Measurements from ENCODE around the gene TAS1R3.

- TF ChIP-seq, protein P1, sequence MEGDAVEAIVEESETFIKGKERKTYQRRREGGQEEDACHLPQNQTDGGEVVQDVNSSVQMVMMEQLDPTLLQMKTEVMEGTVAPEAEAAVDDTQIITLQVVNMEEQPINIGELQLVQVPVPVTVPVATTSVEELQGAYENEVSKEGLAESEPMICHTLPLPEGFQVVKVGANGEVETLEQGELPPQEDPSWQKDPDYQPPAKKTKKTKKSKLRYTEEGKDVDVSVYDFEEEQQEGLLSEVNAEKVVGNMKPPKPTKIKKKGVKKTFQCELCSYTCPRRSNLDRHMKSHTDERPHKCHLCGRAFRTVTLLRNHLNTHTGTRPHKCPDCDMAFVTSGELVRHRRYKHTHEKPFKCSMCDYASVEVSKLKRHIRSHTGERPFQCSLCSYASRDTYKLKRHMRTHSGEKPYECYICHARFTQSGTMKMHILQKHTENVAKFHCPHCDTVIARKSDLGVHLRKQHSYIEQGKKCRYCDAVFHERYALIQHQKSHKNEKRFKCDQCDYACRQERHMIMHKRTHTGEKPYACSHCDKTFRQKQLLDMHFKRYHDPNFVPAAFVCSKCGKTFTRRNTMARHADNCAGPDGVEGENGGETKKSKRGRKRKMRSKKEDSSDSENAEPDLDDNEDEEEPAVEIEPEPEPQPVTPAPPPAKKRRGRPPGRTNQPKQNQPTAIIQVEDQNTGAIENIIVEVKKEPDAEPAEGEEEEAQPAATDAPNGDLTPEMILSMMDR (IDR thresholded peaks at IDR 0.05; ENCODE audit: low read depth, low read length, poor library complexity, severe bottlenecking): no peak
- no peak for TF ChIP-seq EZH2phosphoT487 (IDR thresholded peaks at IDR 0.05; ENCODE audit: borderline replicate concordance, low read length)
Observed at GRCh38 chr1:1335283-1335682, 4.2 kb downstream of the TAS1R3 start.

Data from DOHH2 (cell line).